Calu3 (cell line): Measurements from ENCODE around the gene NOX3. TPM values are rescaled to one million over a fixed set of nuclear protein-coding genes. Genes with fewer than 3 reads are reported as not detected.

Experiments
- Bru-seq: library from RNA; stranded (reverse); fragments of 400-500 nt; gene quantifications from one replicate; lab custom pipeline; 2021; lab: Mats Ljungman, UMichigan
- BruChase-seq, 2 experiments: library from RNA; stranded (reverse); fragments of 400-500 nt; gene quantifications; one replicate each; lab custom pipeline; 2021; lab: Mats Ljungman, UMichigan
- BruUV-seq: library from RNA; stranded (reverse); fragments of 400-500 nt; replicated peaks from 2 replicates; lab custom pipeline; 2021; lab: Mats Ljungman, UMichigan
- CTCF ChIA-PET: fragments of 300-600 bp; sonication (Branson Sonifier 250); formaldehyde crosslinking; loops from one replicate; lab custom pipeline; 2022; ENCODE audit warnings: antibody characterized with exemption; lab: Charles Lee
- DNase-seq: peaks from one replicate; pipeline ENCODE4 v3.0.0; 2022
- H3K27ac Mint-ChIP-seq: one replicate; pipeline ENCODE4 v1.8.0; 2022; ENCODE audit warnings: mixed read lengths; ENCODE audit not compliant: unreplicated experiment
- H3K27me3 Mint-ChIP-seq: one replicate; pipeline ENCODE4 v1.8.0; 2022; ENCODE audit warnings: mixed read lengths; ENCODE audit not compliant: unreplicated experiment
- H3K36me3 Mint-ChIP-seq: one replicate; pipeline ENCODE4 v1.8.0; 2022; ENCODE audit warnings: mild to moderate bottlenecking, moderate library complexity, mixed read lengths; ENCODE audit not compliant: insufficient read depth, unreplicated experiment
- H3K4me1 Mint-ChIP-seq: one replicate; pipeline ENCODE4 v1.8.0; 2022; ENCODE audit warnings: mild to moderate bottlenecking, low read depth, mixed read lengths; ENCODE audit not compliant: unreplicated experiment
- H3K4me3 Mint-ChIP-seq: one replicate; pipeline ENCODE4 v1.8.0; 2022; ENCODE audit warnings: mild to moderate bottlenecking, low read depth, moderate library complexity, mixed read lengths; ENCODE audit not compliant: unreplicated experiment
- H3K9me3 Mint-ChIP-seq: one replicate; pipeline ENCODE4 v1.8.0; 2022; ENCODE audit warnings: low read depth, mixed read lengths; ENCODE audit not compliant: unreplicated experiment
- intact Hi-C: fragments of 100-400 bp; cut with micrococcal nuclease; formaldehyde crosslinking; loops from one replicate; pipeline ENCODE4 v1.10.0; 2022; ENCODE audit not compliant: unreplicated experiment
- long read RNA-seq: library from polyadenylated mRNA; stranded (forward); transcript quantifications from one replicate; pipeline ENCODE4 v2.0.0, GENCODE V29; 2022
- total RNA-seq: library from RNA; stranded (reverse); gene quantifications from 2 replicates; pipeline ENCODE4 v1.2.3, GENCODE V29; 2022
- TF ChIP-seq, protein P1 (sequence below): fragments of 200-600 bp; IDR thresholded peaks from one replicate; pipeline ENCODE4 v1.8.0; 2022; ENCODE audit warnings: antibody characterized with exemption; ENCODE audit not compliant: unreplicated experiment

The NOX3 gene, protein sequence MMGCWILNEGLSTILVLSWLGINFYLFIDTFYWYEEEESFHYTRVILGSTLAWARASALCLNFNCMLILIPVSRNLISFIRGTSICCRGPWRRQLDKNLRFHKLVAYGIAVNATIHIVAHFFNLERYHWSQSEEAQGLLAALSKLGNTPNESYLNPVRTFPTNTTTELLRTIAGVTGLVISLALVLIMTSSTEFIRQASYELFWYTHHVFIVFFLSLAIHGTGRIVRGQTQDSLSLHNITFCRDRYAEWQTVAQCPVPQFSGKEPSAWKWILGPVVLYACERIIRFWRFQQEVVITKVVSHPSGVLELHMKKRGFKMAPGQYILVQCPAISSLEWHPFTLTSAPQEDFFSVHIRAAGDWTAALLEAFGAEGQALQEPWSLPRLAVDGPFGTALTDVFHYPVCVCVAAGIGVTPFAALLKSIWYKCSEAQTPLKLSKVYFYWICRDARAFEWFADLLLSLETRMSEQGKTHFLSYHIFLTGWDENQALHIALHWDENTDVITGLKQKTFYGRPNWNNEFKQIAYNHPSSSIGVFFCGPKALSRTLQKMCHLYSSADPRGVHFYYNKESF
- total RNA-seq (not detected in 2 replicates), Bru-seq, nascent RNA (percentile 2 among the genes with signal in this experiment), BruChase-seq, experiment 1, labeled RNA remaining after a 6-hour chase (not detected), BruChase-seq, experiment 2, labeled RNA remaining after a 2-hour chase (percentile 2 among the genes with signal in this experiment)
- long read RNA-seq, result 0 reads

DNA sequence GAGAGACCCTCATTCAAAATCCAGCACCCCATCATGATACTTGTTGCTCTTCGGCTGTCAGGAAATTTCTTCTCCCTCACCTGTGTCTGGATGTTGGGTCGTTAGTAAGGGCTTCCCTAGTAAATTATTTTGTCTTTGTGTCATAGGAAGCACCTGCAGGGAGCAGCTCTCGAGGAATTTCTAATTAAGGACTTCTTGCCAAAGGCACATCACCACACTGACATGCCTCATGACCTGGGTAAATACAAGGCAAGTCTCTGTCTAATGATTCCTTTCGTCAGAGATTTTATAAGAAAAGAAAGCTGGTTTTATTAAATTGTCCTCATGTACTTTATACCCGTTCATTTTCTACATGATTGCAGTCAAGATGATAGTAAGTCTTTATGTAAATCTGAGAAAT lies at the start of gene NOX3:
Gene NOX3 (minus strand): TSS at position 74 of the 400 bp plus-strand sequence. CDS start 39 bp downstream, at position 35.
- TF ChIP-seq, protein P1, sequence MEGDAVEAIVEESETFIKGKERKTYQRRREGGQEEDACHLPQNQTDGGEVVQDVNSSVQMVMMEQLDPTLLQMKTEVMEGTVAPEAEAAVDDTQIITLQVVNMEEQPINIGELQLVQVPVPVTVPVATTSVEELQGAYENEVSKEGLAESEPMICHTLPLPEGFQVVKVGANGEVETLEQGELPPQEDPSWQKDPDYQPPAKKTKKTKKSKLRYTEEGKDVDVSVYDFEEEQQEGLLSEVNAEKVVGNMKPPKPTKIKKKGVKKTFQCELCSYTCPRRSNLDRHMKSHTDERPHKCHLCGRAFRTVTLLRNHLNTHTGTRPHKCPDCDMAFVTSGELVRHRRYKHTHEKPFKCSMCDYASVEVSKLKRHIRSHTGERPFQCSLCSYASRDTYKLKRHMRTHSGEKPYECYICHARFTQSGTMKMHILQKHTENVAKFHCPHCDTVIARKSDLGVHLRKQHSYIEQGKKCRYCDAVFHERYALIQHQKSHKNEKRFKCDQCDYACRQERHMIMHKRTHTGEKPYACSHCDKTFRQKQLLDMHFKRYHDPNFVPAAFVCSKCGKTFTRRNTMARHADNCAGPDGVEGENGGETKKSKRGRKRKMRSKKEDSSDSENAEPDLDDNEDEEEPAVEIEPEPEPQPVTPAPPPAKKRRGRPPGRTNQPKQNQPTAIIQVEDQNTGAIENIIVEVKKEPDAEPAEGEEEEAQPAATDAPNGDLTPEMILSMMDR, result no peak
- H3K9me3 Mint-ChIP-seq, result no peaks in the 10 kb centered on the region
- H3K27me3 Mint-ChIP-seq, result no peaks in the 10 kb centered on the region
- H3K27ac Mint-ChIP-seq, result no peak within 1 kb of the TSS
- H3K4me1 Mint-ChIP-seq, result no peaks in the 10 kb centered on the region
- CTCF ChIA-PET, result no interaction called here
- no TSS peak for BruUV-seq
- no peak within 1 kb of the TSS for H3K4me3 Mint-ChIP-seq
- H3K36me3 Mint-ChIP-seq, result no peaks in the 10 kb centered on the region
- DNase-seq, result no peak
- intact Hi-C loops, result no loop called here

DNA sequence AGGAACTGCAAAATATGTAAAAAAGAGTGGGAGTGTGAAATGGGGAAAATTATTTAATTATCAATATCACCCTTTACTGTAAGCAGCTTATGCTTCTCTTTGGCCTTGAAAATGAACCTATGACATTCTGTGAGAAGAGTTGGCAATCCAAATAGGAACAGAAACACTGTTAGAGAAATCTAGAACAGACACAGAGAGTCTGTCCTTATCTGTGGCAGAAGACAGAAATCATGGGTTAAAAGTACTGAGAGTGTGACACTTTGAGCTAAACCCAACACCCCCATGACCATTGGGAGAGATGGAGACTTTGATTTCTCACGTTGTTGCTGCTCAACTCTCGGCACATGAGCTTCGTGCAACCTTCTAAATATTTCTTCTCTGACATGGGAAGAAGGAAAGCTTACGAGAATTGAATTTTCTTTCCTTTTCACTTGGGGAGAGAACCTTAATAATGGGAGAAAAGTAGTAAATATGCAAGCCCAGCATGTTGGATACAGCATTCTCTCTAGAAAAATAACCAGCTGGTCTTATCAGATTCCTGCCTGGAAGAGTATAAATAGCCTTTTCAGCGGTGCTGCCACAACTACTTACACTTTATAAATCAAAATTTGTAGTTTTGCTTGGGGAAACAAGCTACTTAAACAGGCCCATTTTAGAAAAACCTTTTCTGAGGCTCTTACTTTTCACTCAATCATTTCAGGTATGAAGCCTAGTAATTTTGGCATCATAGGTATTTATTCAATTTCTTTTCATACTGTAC lies 49.4 kb upstream of the NOX3 start:
- Mint-ChIP-seq H3K4me1 (no peaks in the 10 kb centered on the region), H3K27me3 (no peaks in the 10 kb centered on the region), H3K4me3 (no peak overlapping the region), H3K9me3 (peaks cover 2% of the 10 kb centered on the region), H3K36me3 (no peaks in the 10 kb centered on the region), H3K27ac (no peak overlapping the region)
- DNase-seq, result no peak
- TF ChIP-seq, protein P1, result no peak
- intact Hi-C loops, result no loop called here
- BruUV-seq, result no TSS peak
- CTCF ChIA-PET, result no interaction called here

DNA sequence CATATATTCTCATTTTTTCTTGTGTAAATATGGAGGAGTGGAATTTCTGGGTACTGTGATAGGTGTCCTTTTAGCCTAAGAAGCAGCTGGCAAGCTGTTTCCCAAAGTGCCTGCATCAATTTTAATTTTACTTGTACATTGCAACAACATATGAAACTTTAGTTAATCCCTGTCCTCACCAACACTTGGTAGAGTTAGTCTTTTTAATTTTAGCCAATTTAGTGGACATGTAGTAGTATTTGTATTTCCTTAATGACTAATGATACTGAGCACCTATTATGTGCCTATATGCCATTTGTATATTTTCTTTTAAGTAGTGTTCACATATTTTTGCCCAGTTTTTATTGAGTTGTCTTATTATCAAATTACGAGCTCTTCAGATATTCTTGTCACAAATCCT lies 46.8 kb upstream of the NOX3 start:
- Mint-ChIP-seq H3K9me3 (peaks cover 2% of the 10 kb centered on the region), H3K4me1 (no peaks in the 10 kb centered on the region), H3K36me3 (no peaks in the 10 kb centered on the region), H3K27me3 (no peaks in the 10 kb centered on the region), H3K4me3 (no peak overlapping the region), H3K27ac (no peak overlapping the region)
- intact Hi-C loops, result no loop called here
- TF ChIP-seq, protein P1, result no peak
- no TSS peak for BruUV-seq
- CTCF ChIA-PET, result no interaction called here
- DNase-seq, result no peak

DNA sequence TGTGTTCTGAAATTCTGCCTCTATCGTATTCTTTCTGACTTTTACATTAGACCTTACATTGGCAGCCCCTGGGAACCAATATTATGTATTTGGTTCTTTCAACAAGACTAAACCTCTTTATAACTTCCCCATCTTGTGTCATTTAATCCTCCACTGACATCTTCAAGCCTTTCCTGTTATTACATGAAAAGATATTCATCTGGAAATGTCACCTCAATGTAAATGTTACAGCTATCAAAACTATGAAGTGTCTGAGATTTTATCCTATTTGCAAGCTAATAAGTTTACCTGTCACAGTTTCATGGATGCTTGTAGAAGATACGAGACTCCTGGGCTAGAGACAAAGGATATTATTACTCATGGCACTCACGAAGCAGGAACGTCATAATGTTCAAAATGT lies 43.9 kb upstream of the NOX3 start:
- TF ChIP-seq, protein P1, result no peak
- BruUV-seq, result no TSS peak
- Mint-ChIP-seq H3K27ac (no peak overlapping the region), H3K4me3 (no peak overlapping the region), H3K27me3 (no peaks in the 10 kb centered on the region), H3K9me3 (peaks cover 2% of the 10 kb centered on the region), H3K4me1 (peaks cover 11% of the 10 kb centered on the region), H3K36me3 (no peaks in the 10 kb centered on the region)
- no peak for DNase-seq
- CTCF ChIA-PET, result interaction anchor here (0.7 kb wide), 1 partner anchor 39 kb away, joined by 3 read pairs; no protein-coding TSS in a partner anchor
- intact Hi-C loops, result loop anchor here (10.0 kb wide), 1 partner anchor 175 kb away; no protein-coding TSS in a partner anchor
